ENCODE measurements around the gene CA5A. TPM values are rescaled to one million over a fixed set of nuclear protein-coding genes. Genes with fewer than 3 reads are reported as not detected.
A peak's percentile ranks its signal among the peaks of the same experiment; 100 is the strongest.
"Not testable (repeated sequence)": the region's sequence is repeated elsewhere in the genome, so short reads cannot be mapped to it uniquely, and the experiment has no call there.

The CA5A gene
- total RNA-seq, 4 donors from 2014 or later, result not detected

GRCh38 chr16:87868254-87869029 is 67.9 kb downstream of the CA5A start:
- H3K9me3 ChIP-seq, H3K36me3 ChIP-seq, ATAC-seq: not testable (repeated sequence)
- Histone ChIP-seq H3K27me3 (peaks cover 15% of the 10 kb centered on the region), H3K27ac (peak overlapping the region in 3 of 4 donors; percentile 75 to 81 (median 77)), H3K4me1 (peaks cover 0 to 47% (median 8%) of the 10 kb centered on the region in 3 donors), H3K4me3 (peak overlapping the region; percentile 53 to 58)
- peak; percentile 75 for TF ChIP-seq POLR2AphosphoS5 (IDR thresholded peaks at IDR 0.05)
- 16% methylated on average over 7 to 19 of the region's 37 CpGs for WGBS, 2 donors (ENCODE audit: low coverage in 1 of 2)

DNA sequence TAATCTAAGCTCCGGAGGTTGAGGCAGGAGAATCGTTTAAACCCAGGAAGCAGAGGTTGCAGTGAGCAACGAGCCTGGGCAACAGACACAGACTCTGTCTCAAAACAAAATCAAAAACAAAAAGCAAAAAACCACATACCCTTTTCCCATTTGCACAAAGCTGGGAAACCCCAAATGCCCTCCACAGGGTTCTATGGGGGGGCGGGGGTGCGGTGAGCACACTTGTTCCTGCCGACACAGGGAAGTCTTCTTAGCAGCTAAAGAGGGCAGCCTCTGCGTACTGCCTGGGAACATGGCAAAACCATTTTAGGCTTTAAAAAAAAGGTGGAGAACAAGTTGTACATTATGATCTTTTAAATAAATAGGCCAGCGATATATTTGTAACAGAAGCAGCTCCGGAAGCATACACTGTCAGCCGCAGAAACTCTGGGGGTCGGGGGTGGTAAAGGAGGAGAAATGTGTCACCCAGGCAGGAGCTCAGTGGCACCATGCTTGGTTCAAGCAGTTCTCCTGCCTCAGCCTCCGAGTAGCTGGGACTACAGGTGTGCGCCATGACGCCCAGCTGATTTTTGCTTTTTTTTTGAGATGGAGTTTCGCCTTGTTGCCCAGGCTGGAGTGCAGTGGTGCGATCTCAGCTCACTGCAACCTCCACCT is 70.3 kb downstream of the CA5A start:
- not testable (repeated sequence) for ATAC-seq, H3K4me3 ChIP-seq, H3K36me3 ChIP-seq, H3K27me3 ChIP-seq, H3K9me3 ChIP-seq
- 73 to 77% methylated on average over 6 to 15 of the region's 16 CpGs for WGBS, 2 donors (ENCODE audit: low coverage in 1 of 2)
- Histone ChIP-seq H3K4me1 (peaks cover 0 to 58% (median 5%) of the 10 kb centered on the region in 3 donors), H3K27ac (peak overlapping the region in 2 of 4 donors; percentile 41 to 54)

- H3K9me3 ChIP-seq, result peaks cover 0 to under 1% (median 0%) of the 10 kb centered on the region in 3 donors
- no peaks in the 10 kb centered on the region for H3K27me3 ChIP-seq
- 78 to 82% methylated on average over 5 to 12 of the region's 15 CpGs for WGBS, 2 donors (ENCODE audit: low coverage in 1 of 2)
- no peak for ATAC-seq
- H3K27ac ChIP-seq, result no peak overlapping the region
- H3K4me3 ChIP-seq, result no peak overlapping the region
- H3K36me3 ChIP-seq, result no peaks in the 10 kb centered on the region
- peaks cover 0 to 69% (median 11%) of the 10 kb centered on the region in 3 donors for H3K4me1 ChIP-seq
- no peak for TF ChIP-seq POLR2AphosphoS5 (IDR thresholded peaks at IDR 0.05)
- TF ChIP-seq POLR2A (IDR thresholded peaks at IDR 0.05), result no peak
- TF ChIP-seq EP300 (IDR thresholded peaks at IDR 0.05), result no peak
- TF ChIP-seq, protein P1, sequence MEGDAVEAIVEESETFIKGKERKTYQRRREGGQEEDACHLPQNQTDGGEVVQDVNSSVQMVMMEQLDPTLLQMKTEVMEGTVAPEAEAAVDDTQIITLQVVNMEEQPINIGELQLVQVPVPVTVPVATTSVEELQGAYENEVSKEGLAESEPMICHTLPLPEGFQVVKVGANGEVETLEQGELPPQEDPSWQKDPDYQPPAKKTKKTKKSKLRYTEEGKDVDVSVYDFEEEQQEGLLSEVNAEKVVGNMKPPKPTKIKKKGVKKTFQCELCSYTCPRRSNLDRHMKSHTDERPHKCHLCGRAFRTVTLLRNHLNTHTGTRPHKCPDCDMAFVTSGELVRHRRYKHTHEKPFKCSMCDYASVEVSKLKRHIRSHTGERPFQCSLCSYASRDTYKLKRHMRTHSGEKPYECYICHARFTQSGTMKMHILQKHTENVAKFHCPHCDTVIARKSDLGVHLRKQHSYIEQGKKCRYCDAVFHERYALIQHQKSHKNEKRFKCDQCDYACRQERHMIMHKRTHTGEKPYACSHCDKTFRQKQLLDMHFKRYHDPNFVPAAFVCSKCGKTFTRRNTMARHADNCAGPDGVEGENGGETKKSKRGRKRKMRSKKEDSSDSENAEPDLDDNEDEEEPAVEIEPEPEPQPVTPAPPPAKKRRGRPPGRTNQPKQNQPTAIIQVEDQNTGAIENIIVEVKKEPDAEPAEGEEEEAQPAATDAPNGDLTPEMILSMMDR (IDR thresholded peaks at IDR 0.05), result no peak
These were observed 71.9 kb downstream of the CA5A start for GRCh38 chr16:87864331-87864989.

DNA sequence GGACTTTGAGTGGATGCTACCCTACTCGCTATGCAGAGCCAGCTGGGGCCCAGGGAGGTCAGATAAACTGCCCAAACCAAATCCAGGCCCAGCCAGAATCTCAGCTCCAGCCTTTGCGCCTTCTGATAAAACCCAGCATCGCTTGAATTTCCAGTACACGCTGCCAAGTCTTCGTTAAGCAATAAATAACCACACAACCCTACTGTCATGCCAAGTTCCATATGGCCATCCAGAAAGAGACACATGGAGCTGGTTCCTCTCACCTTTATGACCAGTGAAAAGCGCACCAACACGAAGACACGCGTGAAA is 73.0 kb downstream of the CA5A start:
- 87 to 88% methylated on average over 4 to 7 of the region's 9 CpGs for WGBS, 2 donors (ENCODE audit: low coverage in 1 of 2)
- H3K27me3 ChIP-seq, H3K9me3 ChIP-seq, H3K4me3 ChIP-seq, ATAC-seq, H3K36me3 ChIP-seq: not testable (repeated sequence)
- Histone ChIP-seq H3K4me1 (peaks cover 0 to 69% (median 9%) of the 10 kb centered on the region in 3 donors), H3K27ac (peak overlapping the region in 3 of 4 donors; percentile 17 to 48 (median 35))

DNA sequence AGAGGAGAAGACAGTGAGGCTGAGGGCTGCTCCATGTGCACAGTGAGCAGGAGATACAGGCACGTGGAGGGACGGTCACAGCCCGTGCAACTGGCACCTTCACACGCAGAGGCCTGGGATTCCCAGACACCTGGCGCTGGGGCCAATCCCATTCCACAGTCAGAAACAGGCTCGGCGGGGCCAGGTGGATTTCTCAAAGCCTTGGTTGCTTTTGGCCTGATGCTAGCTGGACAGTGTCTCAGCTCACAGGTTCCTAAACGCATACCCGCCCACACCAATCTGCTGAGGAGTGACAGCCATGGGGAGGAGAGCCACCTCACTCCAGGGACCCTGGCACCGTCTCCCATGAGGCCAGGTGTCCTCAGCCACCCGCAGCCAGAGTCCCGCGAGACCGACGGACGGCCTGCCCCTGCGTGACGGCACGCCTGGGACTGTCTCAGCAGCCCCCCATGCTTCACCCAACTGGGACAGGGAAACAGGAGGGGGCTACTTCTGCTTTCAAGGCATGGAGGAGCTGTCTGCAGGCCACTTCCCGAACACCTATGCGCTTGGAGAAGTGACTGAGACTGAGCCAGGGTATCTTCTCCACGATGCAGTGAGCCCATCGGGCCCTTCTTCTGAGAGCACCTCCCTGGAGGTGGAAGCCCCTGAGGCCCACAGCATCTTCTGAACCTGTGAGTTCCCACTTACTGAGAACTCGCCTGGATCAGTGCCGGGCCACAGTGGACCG is 73.6 kb downstream of the CA5A start:
- H3K36me3 ChIP-seq, H3K27me3 ChIP-seq, ATAC-seq, H3K9me3 ChIP-seq, H3K4me3 ChIP-seq: not testable (repeated sequence)
- Histone ChIP-seq H3K27ac (peak overlapping the region in 3 of 4 donors; percentile 17 to 48 (median 35)), H3K4me1 (peaks cover 0 to 70% (median 9%) of the 10 kb centered on the region in 3 donors)
- 98% methylated on average over 8 of the region's 26 CpGs; no CpG with 5 or more reads in 1 of the 2 donors for WGBS, 2 donors (ENCODE audit: low coverage in 1 of 2)

DNA sequence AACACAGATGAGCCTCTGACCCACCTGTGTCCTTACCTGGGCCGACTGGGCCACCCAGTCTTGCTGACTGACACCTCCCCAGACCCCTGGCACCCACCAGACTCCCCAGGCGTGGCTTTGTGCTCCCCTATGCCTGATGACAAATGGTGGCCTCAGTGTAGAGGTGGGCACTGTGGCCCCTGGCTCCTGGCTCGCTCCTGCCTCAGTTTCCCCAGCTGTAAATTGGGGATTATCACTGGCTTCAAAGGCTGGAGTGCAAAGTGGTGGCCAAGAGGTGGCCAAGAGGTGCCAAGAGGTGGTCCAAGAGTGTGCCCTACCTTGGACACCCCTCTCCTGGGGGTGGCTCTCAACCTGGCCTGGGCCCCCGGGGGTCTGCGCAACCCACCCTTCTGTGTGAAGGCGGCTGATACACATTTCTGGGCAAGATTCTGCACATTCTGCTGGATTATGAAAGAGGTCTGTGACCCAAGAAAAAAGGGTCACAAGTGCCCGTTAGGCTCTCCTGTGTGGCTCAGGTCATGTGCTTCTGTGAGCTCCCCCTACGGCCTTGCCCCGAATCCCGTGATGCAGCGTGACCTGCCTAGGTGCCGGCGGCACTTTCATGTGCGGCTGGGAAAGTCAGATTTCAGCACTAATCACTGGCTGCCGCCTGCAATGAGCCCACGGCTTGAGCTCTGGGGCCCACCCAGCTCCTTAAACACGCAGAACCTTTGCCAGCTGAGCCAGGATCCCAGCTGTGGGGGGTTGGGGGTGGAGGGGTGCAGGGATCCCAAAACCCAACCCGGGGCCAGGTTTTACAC is 74.8 kb downstream of the CA5A start:
- 100% methylated on average over 1 of the region's 18 CpGs; no CpG with 5 or more reads in 1 of the 2 donors for WGBS, 2 donors (ENCODE audit: low coverage in 1 of 2)
- Histone ChIP-seq H3K27ac (peak overlapping the region in 3 of 4 donors; percentile 73 to 84 (median 79)), H3K4me1 (peaks cover 0 to 73% (median 9%) of the 10 kb centered on the region in 3 donors)
- ATAC-seq, H3K4me3 ChIP-seq, H3K27me3 ChIP-seq, H3K36me3 ChIP-seq, H3K9me3 ChIP-seq: not testable (repeated sequence)

Measured in gastroesophageal sphincter (tissue), 4 donors.